22Rv1 (cell line): ENCODE data around the gene PCTP.

Experiments
- H3K27ac ChIP-seq: fragments of 450-650 bp; 2 replicates; pipeline ENCODE4 v1.5.1; 2017
- CTCF ChIP-seq: fragments of 450-650 bp; IDR thresholded peaks from 2 replicates; pipeline ENCODE4 v1.5.1; 2017; ENCODE audit warnings: mild to moderate bottlenecking
- ZFX ChIP-seq: fragments of 450-650 bp; IDR thresholded peaks from 2 replicates; pipeline ENCODE4 v1.6.1; 2017; ENCODE audit warnings: antibody characterized with exemption, borderline replicate concordance

PCTP gene

GRCh38 chr17:55757659-55758058 is 6.8 kb downstream of the PCTP start:
- TF ChIP-seq ZFX = no peak
- no peak for TF ChIP-seq CTCF
- H3K27ac ChIP-seq = no peak overlapping the region

- no peak overlapping the region for H3K27ac ChIP-seq
- TF ChIP-seq ZFX (no peak), CTCF (no peak)
Observed at GRCh38 chr17:55758171-55758570, 7.3 kb downstream of the PCTP start.

- TF ChIP-seq ZFX (no peak), CTCF (no peak)
- no peak overlapping the region for H3K27ac ChIP-seq
Observed at GRCh38 chr17:55760643-55761355, 9.9 kb downstream of the PCTP start.

GRCh38 chr17:55762086-55762858 is 11.4 kb downstream of the PCTP start:
- no peak overlapping the region for H3K27ac ChIP-seq
- TF ChIP-seq ZFX (no peak), CTCF (no peak)

GRCh38 chr17:55763856-55764255 is 13.0 kb downstream of the PCTP start:
- no peak overlapping the region for H3K27ac ChIP-seq
- TF ChIP-seq CTCF (no peak), ZFX (no peak)

- no peak overlapping the region for H3K27ac ChIP-seq
- no peak for TF ChIP-seq CTCF
- TF ChIP-seq ZFX = no peak
Observed at GRCh38 chr17:55764610-55765009, 13.8 kb downstream of the PCTP start.

GRCh38 chr17:55765472-55765871 is 14.6 kb downstream of the PCTP start:
- no peak for TF ChIP-seq ZFX
- TF ChIP-seq CTCF = no peak
- no peak overlapping the region for H3K27ac ChIP-seq
